SHP77 (cell line): ENCODE results near the gene EHBP1.

Source experiments
- DNase-seq, 2 experiments: peaks; one replicate each; lab custom pipeline; 2025; lab: John Stamatoyannopoulos, UW

EHBP1 gene

DNA sequence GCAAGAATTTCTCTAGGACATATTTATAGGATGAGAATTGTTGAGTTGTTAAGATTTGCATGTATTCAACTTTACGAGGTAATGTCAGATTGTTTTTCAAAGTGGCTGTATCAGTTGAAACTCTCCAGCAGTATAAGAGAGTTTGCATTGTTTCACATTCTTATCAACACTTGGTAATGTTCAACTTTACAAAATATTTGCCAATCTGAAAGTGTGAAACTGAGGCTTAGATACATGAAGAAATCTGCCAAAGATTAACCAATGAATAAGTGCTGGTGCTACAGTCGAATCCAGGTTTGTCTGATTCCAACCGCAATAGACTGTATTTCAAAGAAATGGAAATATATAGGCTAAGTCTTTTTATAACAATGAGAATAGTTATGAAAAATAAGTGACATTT is 117.0 kb downstream of the EHBP1 start:
- no peak for DNase-seq

- DNase-seq: no peak
These were observed 118.9 kb downstream of the EHBP1 start for GRCh38 chr2:62824388-62824787.

DNA sequence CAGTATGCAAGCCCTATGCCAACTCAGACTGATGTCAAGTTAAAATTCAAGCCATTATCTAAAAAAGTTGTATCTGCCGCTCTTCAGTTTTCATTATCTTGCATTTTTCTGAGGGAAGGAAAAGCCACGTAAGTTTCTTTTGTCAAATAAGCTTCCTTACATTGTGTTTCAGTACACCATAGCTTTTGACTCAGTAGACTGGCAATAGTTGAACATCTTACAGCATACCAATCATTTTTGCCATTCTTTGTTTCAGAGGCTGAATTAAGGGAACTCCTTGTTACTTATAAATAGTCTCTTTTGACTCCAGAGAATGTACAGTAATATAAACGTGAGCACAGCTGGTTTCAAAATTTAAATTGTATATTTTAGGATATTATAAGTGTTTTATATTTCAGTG is 120.6 kb downstream of the EHBP1 start:
- no peak for DNase-seq

- no peak for DNase-seq
These were observed 121.6 kb downstream of the EHBP1 start for GRCh38 chr2:62826953-62827675.

DNA sequence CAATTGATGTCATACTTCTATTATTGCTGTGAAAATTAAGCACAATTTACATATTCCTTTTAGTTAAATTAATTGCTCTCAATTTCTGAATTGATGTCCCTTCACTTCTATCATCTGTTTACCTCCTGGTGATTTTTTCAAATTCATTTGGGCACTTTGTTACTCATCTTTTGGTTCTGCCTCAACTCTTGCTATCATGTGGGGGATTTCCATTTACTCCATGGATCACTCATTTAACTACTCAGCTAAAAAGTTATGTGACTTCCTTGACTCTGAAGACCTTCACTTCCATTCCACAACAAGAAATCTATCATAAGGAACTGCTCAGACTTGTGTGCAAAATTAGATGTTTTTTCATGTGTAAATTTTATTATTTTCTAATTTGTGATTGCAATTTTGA is 126.2 kb downstream of the EHBP1 start:
- DNase-seq: no peak

DNA sequence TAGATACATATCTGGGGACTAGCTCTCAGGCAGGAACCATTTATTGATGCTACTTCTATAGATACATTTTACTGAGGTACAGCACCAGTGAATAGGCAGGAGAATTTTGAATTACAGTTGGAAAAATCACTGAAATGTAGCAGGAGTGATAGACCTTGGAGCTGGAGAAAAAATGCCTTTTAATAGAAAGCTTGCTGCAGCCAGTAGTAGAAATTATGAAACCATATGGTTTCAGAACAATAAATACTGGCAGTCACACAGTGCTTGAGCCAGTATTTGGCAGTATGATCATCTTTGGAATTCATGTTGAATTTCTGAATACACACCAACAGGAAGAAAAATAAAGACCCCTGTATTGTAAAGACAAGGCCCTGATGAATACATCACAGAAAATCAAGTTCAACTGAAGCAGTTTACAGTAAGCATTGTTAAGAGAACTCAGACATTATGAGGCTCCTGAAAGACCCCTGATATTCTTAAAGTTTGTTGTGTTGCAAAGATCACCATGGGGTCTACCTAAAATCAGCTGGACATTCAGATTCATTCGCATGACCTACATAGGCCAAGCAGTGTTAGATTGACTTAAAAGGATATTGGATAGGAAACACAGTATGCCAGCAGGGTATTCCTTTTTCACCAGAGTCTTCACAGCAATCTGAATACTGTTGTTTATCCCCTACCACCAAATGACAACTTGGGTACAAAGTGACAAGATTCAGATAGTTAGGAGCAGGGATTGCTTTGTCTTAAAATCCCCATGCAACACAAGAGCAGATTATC is 139.0 kb downstream of the EHBP1 start:
- no peak for DNase-seq

- DNase-seq: no peak
These were observed 139.7 kb downstream of the EHBP1 start for GRCh38 chr2:62845256-62845655.

GRCh38 chr2:62852254-62852653 is 146.7 kb downstream of the EHBP1 start:
- no peak for DNase-seq

GRCh38 chr2:62854600-62855514 is 149.3 kb downstream of the EHBP1 start:
- no peak for DNase-seq

- DNase-seq: no peak
These were observed 150.9 kb downstream of the EHBP1 start for GRCh38 chr2:62856228-62857040.

DNA sequence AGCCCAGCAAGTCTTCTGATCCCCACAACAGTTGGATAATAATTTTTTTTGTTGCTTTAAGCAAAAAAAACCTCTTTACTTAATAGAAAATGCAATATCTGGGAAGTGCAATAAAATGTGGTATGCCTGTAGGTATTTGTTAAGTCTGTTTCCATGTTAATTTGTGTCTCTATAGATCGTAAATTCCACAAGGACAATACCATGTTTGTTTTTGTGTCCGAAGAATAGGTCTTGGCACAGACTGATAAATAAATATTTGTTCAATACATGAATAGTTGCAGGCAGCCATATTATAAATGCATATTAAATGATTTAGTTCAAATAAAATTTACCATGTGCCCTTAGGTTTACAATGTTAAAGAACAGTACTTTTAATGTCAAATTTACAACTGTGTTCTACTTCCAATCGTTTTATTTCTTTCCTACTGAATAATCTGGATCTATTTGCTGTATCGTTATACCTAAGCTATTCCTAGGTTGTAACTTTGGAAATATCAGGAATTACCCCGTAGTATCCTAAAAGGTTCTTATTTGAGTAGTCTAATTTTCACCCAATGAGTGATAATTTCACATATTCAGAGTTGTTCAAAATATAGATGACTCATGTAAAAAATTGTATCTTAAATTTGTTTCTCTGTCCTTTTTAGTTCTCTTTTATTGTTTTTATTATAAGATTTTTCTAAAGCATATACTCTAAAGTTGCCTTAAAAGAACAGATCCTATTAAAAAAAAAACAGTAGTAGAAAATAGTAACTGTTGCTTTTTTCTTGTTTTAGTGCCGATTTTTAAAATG is 151.8 kb downstream of the EHBP1 start:
- DNase-seq: no peak

DNA sequence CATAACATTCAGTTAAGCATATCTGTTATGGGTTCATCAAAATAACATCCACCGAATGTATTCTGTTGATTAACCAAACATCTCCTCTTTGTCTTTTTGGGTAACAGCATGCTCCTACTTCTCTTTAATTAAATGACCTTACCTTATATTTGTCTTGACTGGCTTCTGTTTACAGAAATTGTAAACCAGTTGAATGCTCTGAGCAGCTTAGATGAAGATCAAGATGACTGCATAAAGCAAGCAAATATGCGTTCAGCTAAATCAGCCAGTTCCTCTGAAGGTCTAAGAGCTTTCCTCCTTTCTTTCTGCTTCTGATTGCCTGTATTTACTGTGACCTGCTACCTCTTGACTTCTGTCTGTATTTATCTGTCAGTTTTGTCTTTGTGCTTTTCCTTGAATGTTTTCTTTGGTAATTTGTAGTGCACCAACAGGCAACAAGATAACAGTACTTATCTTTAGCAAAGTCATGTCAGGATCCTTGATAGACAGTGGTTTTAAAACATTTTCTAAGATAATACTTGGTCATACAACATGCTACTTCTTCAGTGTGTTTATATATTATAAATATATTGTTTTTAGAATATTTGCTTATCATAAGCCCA is 152.8 kb downstream of the EHBP1 start:
- no peak for DNase-seq

DNA sequence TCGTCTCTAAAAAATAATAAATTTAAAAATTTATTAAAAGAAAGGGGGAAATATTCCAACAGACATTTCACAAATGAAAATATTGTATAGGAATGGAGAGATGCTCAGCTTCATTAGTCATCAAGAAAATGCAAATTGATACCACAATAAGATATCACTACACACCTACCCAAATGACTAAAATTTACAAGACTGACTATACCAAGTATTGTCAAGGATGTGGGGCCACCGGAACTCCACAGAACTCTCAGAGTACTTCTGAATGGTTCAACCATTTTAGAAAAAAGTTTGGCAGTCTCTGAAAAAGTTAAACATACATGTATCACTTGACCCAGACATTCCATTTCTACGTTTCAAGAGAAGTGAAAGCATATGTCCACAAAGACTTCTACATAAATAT is 163.4 kb downstream of the EHBP1 start:
- DNase-seq: no peak

DNA sequence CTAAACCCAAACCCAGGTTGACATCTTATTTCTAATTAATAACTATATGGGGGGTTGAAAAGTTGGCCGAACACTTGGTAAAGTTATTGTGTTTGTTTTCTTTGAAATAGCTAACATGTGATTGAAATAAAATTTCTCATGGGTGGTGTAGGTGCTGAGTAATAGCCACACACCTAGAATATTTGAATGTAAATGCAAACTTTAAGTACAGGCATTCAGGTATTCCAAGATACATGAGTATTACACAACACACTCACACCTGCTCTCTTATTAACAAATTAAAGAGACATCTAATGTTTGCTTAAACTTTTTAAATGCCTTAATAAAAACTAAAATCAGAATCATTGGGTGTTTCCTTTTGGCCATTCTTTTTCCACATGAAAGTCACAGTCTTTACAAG is 165.5 kb downstream of the EHBP1 start:
- DNase-seq: no peak

DNA sequence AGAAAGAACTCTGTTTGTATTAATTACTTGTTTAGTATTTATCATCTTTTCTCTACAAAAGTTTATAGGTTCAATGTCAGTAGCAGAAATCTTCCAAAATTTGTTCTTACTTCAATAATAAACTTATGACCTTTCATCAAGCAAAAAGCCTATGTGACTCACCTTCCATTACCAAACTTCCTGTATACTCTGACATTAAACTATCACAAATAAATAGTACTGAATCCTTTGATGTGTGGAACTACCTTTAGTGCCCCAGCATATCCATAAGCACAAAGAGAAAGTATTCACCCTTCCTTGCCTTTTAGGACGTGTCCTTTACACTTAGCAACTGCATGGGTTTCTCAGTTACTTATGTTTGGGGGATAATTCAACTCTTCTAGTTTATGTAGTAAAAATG is 166.0 kb downstream of the EHBP1 start:
- DNase-seq: no peak

DNA sequence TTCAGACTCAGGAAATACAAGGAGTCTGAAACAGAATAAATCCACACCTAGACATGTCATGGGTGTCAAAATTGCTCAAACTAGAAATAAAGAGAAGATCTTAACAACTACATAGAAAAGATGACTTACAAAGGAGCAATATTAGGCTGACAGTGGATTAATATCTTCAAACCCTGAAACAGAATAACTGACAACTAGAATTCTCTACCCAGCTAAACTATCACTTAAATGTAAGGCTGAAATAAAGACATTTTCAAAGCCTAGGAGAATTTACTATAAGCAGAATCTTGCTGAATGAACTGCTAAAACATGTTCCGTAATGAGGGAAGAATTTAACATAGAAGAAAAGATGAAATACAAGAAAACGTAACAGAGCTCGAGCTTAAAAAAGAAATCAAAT is 168.1 kb downstream of the EHBP1 start:
- no peak for DNase-seq

- no peak for DNase-seq
These were observed 169.4 kb downstream of the EHBP1 start for GRCh38 chr2:62874881-62875383.

DNA sequence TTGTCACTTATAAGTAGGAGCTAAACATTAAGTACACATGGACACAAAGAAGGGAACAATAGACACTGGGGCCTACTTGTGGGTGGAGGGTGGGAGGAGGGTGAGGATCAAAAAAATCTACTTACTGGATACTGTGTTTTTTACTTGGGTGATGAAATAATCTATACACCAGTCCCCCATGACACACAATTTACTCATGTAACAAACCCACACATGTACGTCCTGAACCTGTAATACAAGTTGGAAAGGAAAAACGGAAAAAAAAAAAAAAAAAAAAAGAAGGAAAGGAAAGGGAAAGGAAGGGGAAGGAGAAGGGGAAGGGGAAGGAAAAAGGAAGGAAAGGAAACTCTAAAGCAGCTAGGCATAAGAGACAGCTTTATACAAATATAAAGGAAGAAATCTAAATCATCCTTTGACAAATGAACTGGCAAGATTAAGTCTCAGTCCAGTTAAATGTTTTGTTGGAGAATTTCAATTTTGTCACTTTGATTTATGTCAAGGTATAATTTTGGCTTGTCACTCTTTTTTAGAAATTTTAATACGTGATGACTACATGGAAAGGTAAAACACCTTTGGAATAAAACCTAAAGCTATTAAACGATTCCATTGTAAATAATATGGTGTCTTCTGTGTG is 175.8 kb downstream of the EHBP1 start:
- no peak for DNase-seq

GRCh38 chr2:62883629-62884028 is 178.1 kb downstream of the EHBP1 start:
- DNase-seq: no peak

- DNase-seq: no peak
These were observed 178.6 kb downstream of the EHBP1 start for GRCh38 chr2:62884086-62884485.
